ENCODE results near the gene KCNJ13.

- TF ChIP-seq CTCF (IDR thresholded peaks at IDR 0.05) (no peak), POLR2A (IDR thresholded peaks at IDR 0.05) (no peak)
Observed at GRCh38 chr2:232789082-232789481, 12.7 kb upstream of the KCNJ13 start.
